Neural progenitor cell (in vitro differentiated cells): ENCODE results near the gene FHOD1. TPM values are rescaled to one million over a fixed set of nuclear protein-coding genes. Genes with fewer than 3 reads are reported as not detected.

ENCODE experiments used
- DNase-seq: peaks from one replicate; pipeline ENCODE4 v3.0.0-alpha.2; 2016; ENCODE audit warnings: low spot score
- H2AFZ ChIP-seq: fragments of 200-600 bp; sonication (generic); replicated peaks from 2 replicates; pipeline ENCODE4 v1.6.1; 2016; ENCODE audit warnings: antibody characterized with exemption
- H3F3A ChIP-seq: fragments of 200-600 bp; sonication (generic); 2 replicates; pipeline ENCODE4 v1.6.1; 2016; ENCODE audit warnings: antibody characterized with exemption, low read depth
- H3K27ac ChIP-seq: fragments of 200-600 bp; sonication (generic); 2 replicates; pipeline ENCODE4 v1.5.1; 2016; ENCODE audit warnings: mild to moderate bottlenecking
- H3K27me3 ChIP-seq: fragments of 200-600 bp; sonication (generic); 2 replicates; pipeline ENCODE4 v1.6.1; 2016; ENCODE audit warnings: mild to moderate bottlenecking, moderate library complexity
- H3K36me3 ChIP-seq: fragments of 200-600 bp; sonication (generic); 2 replicates; pipeline ENCODE4 v1.5.1; 2016
- H3K4me1 ChIP-seq: fragments of 200-600 bp; sonication (generic); 2 replicates; pipeline ENCODE4 v1.6.1; 2016; ENCODE audit warnings: mixed run types
- H3K4me2 ChIP-seq: fragments of 200-600 bp; sonication (generic); 2 replicates; pipeline ENCODE4 v1.6.1; 2016
- H3K4me3 ChIP-seq: fragments of 200-600 bp; sonication (generic); 2 replicates; pipeline ENCODE4 v1.5.1; 2016
- H3K79me2 ChIP-seq: fragments of 200-600 bp; sonication (generic); 2 replicates; pipeline ENCODE4 v1.6.1; 2016; ENCODE audit warnings: low read depth
- H3K9ac ChIP-seq: fragments of 200-600 bp; sonication (generic); 2 replicates; pipeline ENCODE4 v1.6.1; 2016
- H3K9me3 ChIP-seq: fragments of 200-600 bp; sonication (generic); 2 replicates; pipeline ENCODE4 v1.5.1; 2016; ENCODE audit warnings: low read depth
- H4K20me1 ChIP-seq: fragments of 200-600 bp; sonication (generic); 2 replicates; pipeline ENCODE4 v1.6.1; 2016; ENCODE audit warnings: low read depth
- H3K27ac Mint-ChIP-seq: 3 replicates; pipeline ENCODE4 v1.8.0; 2021; ENCODE audit warnings: mixed read lengths
- H3K27me3 Mint-ChIP-seq: 2 replicates; pipeline ENCODE4 v1.8.0; 2022; ENCODE audit warnings: low read depth, mild to moderate bottlenecking, inconsistent platforms, moderate library complexity, mixed read lengths; ENCODE audit not compliant: insufficient read depth
- H3K36me3 Mint-ChIP-seq: 3 replicates; pipeline ENCODE4 v1.8.0; 2021; ENCODE audit warnings: mixed read lengths
- H3K4me1 Mint-ChIP-seq: 3 replicates; pipeline ENCODE4 v1.8.0; 2021; ENCODE audit warnings: mixed read lengths
- H3K4me3 Mint-ChIP-seq: 3 replicates; pipeline ENCODE4 v1.8.0; 2021; ENCODE audit warnings: mild to moderate bottlenecking, moderate library complexity, mixed read lengths
- H3K9me3 Mint-ChIP-seq: 3 replicates; pipeline ENCODE4 v1.8.0; 2020; ENCODE audit warnings: mixed read lengths
- CTCF ChIP-seq: fragments of 200-600 bp; sonication (generic); IDR thresholded peaks from 2 replicates; pipeline ENCODE4 v1.5.1; 2017; ENCODE audit warnings: antibody characterized with exemption, mild to moderate bottlenecking
- EZH2 ChIP-seq: fragments of 200-600 bp; sonication (generic); IDR thresholded peaks from 2 replicates; pipeline ENCODE4 v1.6.1; 2017; ENCODE audit warnings: antibody characterized with exemption, mild to moderate bottlenecking, moderate library complexity
- EZH2phosphoT487 ChIP-seq: fragments of 200-600 bp; sonication (generic); IDR thresholded peaks from 2 replicates; pipeline ENCODE4 v1.6.1; 2017; ENCODE audit warnings: antibody characterized with exemption
- total RNA-seq: library from RNA; depleted of rRNA; stranded (reverse); fragments of >200 nt; gene quantifications from 2 replicates; pipeline ENCODE4 v1.2.3, GENCODE V29; 2015; ENCODE audit warnings: low replicate concordance

Gene FHOD1
- total RNA-seq, 1 donor from 2014 or later: 5.5 TPM

- TF ChIP-seq EZH2phosphoT487 (no peak), CTCF (no peak), EZH2 (no peak)
These were observed 24.2 kb upstream of the FHOD1 start for GRCh38 chr16:67271446-67271845.

GRCh38 chr16:67270931-67271338 lies 23.7 kb upstream of the FHOD1 start:
- no peaks in the 10 kb centered on the region for H3K36me3 Mint-ChIP-seq
- no peak overlapping the region for H3K4me3 Mint-ChIP-seq
- Histone ChIP-seq H3K9ac (no peak overlapping the region), H3K36me3 (no peaks in the 10 kb centered on the region), H3K4me3 (no peak overlapping the region), H3K4me2 (no peak overlapping the region), H3K27me3 (no peaks in the 10 kb centered on the region), H3K9me3 (no peaks in the 10 kb centered on the region), H2AFZ (no peak overlapping the region), H3K27ac (no peak overlapping the region), H3K79me2 (no peaks in the 10 kb centered on the region), H3K4me1 (no peaks in the 10 kb centered on the region), H3F3A (no peaks in the 10 kb centered on the region), H4K20me1 (no peaks in the 10 kb centered on the region)
- H3K27ac Mint-ChIP-seq: no peak overlapping the region
- H3K27me3 Mint-ChIP-seq: peaks cover 6% of the 10 kb centered on the region
- DNase-seq: no peak
- H3K9me3 Mint-ChIP-seq: peaks cover 2% of the 10 kb centered on the region
- H3K4me1 Mint-ChIP-seq: no peaks in the 10 kb centered on the region
- TF ChIP-seq EZH2phosphoT487 (no peak), EZH2 (no peak), CTCF (no peak)

More at GRCh38 chr16:67271446-67271845, 24.2 kb upstream of the FHOD1 start:
- H3K4me3 ChIP-seq: no peak overlapping the region
- Mint-ChIP-seq H3K36me3 (no peaks in the 10 kb centered on the region), H3K4me1 (no peaks in the 10 kb centered on the region), H3K9me3 (no peaks in the 10 kb centered on the region), H3K4me3 (no peak overlapping the region), H3K27me3 (peaks cover 9% of the 10 kb centered on the region), H3K27ac (no peak overlapping the region)
- no peak overlapping the region for H3K9ac ChIP-seq
- no peaks in the 10 kb centered on the region for H3K36me3 ChIP-seq
- no peaks in the 10 kb centered on the region for H3F3A ChIP-seq
- no peaks in the 10 kb centered on the region for H3K79me2 ChIP-seq
- no peak overlapping the region for H3K27ac ChIP-seq
- H4K20me1 ChIP-seq: no peaks in the 10 kb centered on the region
- no peaks in the 10 kb centered on the region for H3K9me3 ChIP-seq
- H3K4me1 ChIP-seq: no peaks in the 10 kb centered on the region
- no peak overlapping the region for H2AFZ ChIP-seq
- H3K4me2 ChIP-seq: no peak overlapping the region
- H3K27me3 ChIP-seq: no peaks in the 10 kb centered on the region
- no peak for DNase-seq

DNA sequence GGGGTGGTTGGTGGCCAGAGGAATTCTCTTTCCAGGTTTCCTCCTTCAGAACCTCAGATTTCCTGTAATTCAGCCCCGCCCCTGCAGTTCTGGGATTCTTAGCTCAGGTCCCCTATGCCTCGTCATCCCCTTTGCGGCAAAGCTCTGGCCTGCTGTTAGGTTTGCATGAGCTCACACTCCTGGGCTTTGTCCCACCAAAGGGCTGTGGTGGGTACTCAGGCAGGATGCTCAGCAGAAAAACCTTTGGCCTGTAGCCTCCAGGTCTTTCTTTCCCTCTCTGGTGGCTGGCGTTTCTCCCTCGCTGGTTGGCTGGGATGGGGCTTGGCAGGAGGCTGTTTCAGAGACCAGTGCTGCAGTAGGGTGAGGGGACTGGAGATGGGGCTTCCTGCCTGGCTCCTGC lies 22.5 kb upstream of the FHOD1 start:
- peaks cover 6% of the 10 kb centered on the region for H3K27me3 Mint-ChIP-seq
- Histone ChIP-seq H3K4me1 (no peaks in the 10 kb centered on the region), H3K79me2 (no peaks in the 10 kb centered on the region), H3K9me3 (no peaks in the 10 kb centered on the region), H3K36me3 (no peaks in the 10 kb centered on the region), H2AFZ (no peak overlapping the region), H3K27ac (no peak overlapping the region), H4K20me1 (no peaks in the 10 kb centered on the region), H3F3A (no peaks in the 10 kb centered on the region), H3K4me3 (no peak overlapping the region), H3K27me3 (no peaks in the 10 kb centered on the region), H3K4me2 (no peak overlapping the region), H3K9ac (no peak overlapping the region)
- no peaks in the 10 kb centered on the region for H3K36me3 Mint-ChIP-seq
- H3K27ac Mint-ChIP-seq: no peak overlapping the region
- no peak overlapping the region for H3K4me3 Mint-ChIP-seq
- H3K9me3 Mint-ChIP-seq: peaks cover 2% of the 10 kb centered on the region
- no peak for TF ChIP-seq CTCF
- TF ChIP-seq EZH2phosphoT487: no peak
- TF ChIP-seq EZH2: no peak
- no peaks in the 10 kb centered on the region for H3K4me1 Mint-ChIP-seq
- DNase-seq: no peak
